ENCODE results near the gene ASRGL1. TPM values are rescaled to one million over a fixed set of nuclear protein-coding genes. Genes with fewer than 3 reads are reported as not detected.

ASRGL1 gene
- total RNA-seq, 2 donors from 2014 or later: 20.2 to 39.7 TPM

GRCh38 chr11:62400281-62400680 lies 63.0 kb downstream of the ASRGL1 start:
- H3K27me3 ChIP-seq (replicated peaks; ENCODE audit: insufficient read depth): no peaks in the 10 kb centered on the region
- peaks cover 51 to 76% of the 10 kb centered on the region in 2 donors for H3K4me1 ChIP-seq (ENCODE audit: control insufficient read depth in 1 of 2, low read depth in 2 of 2)
- no peaks in the 10 kb centered on the region for H3K9me3 ChIP-seq
- peak overlapping the region; percentile 51 for H3K4me3 ChIP-seq
- ATAC-seq (ENCODE audit: insufficient number of reproducible peaks, low FRiP score, low read depth) (no peak), DNase-seq (ENCODE audit: low spot score) (no peak)
- no peaks in the 10 kb centered on the region for H3K36me3 ChIP-seq
- TF ChIP-seq, protein P1, sequence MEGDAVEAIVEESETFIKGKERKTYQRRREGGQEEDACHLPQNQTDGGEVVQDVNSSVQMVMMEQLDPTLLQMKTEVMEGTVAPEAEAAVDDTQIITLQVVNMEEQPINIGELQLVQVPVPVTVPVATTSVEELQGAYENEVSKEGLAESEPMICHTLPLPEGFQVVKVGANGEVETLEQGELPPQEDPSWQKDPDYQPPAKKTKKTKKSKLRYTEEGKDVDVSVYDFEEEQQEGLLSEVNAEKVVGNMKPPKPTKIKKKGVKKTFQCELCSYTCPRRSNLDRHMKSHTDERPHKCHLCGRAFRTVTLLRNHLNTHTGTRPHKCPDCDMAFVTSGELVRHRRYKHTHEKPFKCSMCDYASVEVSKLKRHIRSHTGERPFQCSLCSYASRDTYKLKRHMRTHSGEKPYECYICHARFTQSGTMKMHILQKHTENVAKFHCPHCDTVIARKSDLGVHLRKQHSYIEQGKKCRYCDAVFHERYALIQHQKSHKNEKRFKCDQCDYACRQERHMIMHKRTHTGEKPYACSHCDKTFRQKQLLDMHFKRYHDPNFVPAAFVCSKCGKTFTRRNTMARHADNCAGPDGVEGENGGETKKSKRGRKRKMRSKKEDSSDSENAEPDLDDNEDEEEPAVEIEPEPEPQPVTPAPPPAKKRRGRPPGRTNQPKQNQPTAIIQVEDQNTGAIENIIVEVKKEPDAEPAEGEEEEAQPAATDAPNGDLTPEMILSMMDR (IDR thresholded peaks at IDR 0.05): no peak
- peak overlapping the region; percentile 76 to 80 for H3K27ac ChIP-seq

DNA sequence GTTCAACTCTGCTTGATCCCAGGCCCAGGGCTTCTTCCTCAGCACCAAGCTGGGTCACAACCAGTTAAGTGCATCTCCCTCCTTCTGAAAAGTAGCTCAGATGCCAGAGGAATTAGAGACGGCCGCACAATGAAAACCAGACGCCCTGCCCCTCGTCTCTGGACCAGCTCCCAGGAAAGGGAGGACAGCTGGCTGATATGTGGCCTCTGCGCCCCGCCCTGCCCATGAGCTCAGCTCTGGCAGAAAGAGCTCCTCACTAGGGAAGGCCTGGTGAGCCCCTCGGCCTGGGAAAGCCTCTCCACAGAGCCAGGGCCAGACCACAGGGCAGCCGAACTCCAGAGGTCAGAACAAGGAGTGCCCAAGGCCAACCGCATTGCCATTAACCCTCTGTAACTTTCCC lies 63.5 kb downstream of the ASRGL1 start:
- TF ChIP-seq, protein P1 (IDR thresholded peaks at IDR 0.05): no peak
- peak overlapping the region; percentile 51 for H3K4me3 ChIP-seq
- H3K36me3 ChIP-seq: no peaks in the 10 kb centered on the region
- peak; percentile 51 for DNase-seq (ENCODE audit: low spot score)
- peaks cover 48 to 72% of the 10 kb centered on the region in 2 donors for H3K4me1 ChIP-seq (ENCODE audit: control insufficient read depth in 1 of 2, low read depth in 2 of 2)
- peak overlapping the region; percentile 76 to 80 for H3K27ac ChIP-seq
- peak; percentile 32 for ATAC-seq (ENCODE audit: insufficient number of reproducible peaks, low FRiP score, low read depth)
- H3K27me3 ChIP-seq (replicated peaks; ENCODE audit: insufficient read depth): no peaks in the 10 kb centered on the region
- H3K9me3 ChIP-seq: no peaks in the 10 kb centered on the region

GRCh38 chr11:62401356-62401755 lies 64.1 kb downstream of the ASRGL1 start:
- H3K36me3 ChIP-seq: no peaks in the 10 kb centered on the region
- DNase-seq (ENCODE audit: low spot score) (no peak), ATAC-seq (ENCODE audit: insufficient number of reproducible peaks, low FRiP score, low read depth) (no peak)
- no peaks in the 10 kb centered on the region for H3K9me3 ChIP-seq
- H3K27ac ChIP-seq: peak overlapping the region; percentile 76 to 80
- TF ChIP-seq, protein P1 (IDR thresholded peaks at IDR 0.05): no peak
- H3K4me1 ChIP-seq (ENCODE audit: control insufficient read depth in 1 of 2, low read depth in 2 of 2): peaks cover 48 to 70% of the 10 kb centered on the region in 2 donors
- H3K27me3 ChIP-seq (replicated peaks; ENCODE audit: insufficient read depth): no peaks in the 10 kb centered on the region
- peak overlapping the region; percentile 51 for H3K4me3 ChIP-seq

- H3K36me3 ChIP-seq: no peaks in the 10 kb centered on the region
- H3K27me3 ChIP-seq (replicated peaks; ENCODE audit: insufficient read depth): no peaks in the 10 kb centered on the region
- DNase-seq (ENCODE audit: low spot score) (no peak), ATAC-seq (ENCODE audit: insufficient number of reproducible peaks, low FRiP score, low read depth) (no peak)
- H3K9me3 ChIP-seq: no peaks in the 10 kb centered on the region
- H3K4me3 ChIP-seq: peak overlapping the region; percentile 51
- TF ChIP-seq, protein P1 (IDR thresholded peaks at IDR 0.05): no peak
- peak overlapping the region; percentile 76 to 80 for H3K27ac ChIP-seq
- H3K4me1 ChIP-seq (ENCODE audit: control insufficient read depth in 1 of 2, low read depth in 2 of 2): peaks cover 48 to 68% of the 10 kb centered on the region in 2 donors
These were observed 64.6 kb downstream of the ASRGL1 start for GRCh38 chr11:62401811-62402210.

GRCh38 chr11:62402226-62402959 lies 65.1 kb downstream of the ASRGL1 start:
- peak overlapping the region; percentile 76 to 80 for H3K27ac ChIP-seq
- TF ChIP-seq, protein P1 (IDR thresholded peaks at IDR 0.05): no peak
- H3K36me3 ChIP-seq: no peaks in the 10 kb centered on the region
- peak overlapping the region; percentile 51 for H3K4me3 ChIP-seq
- peaks cover 48 to 63% of the 10 kb centered on the region in 2 donors for H3K4me1 ChIP-seq (ENCODE audit: control insufficient read depth in 1 of 2, low read depth in 2 of 2)
- ATAC-seq (ENCODE audit: insufficient number of reproducible peaks, low FRiP score, low read depth) (peak; percentile 41), DNase-seq (ENCODE audit: low spot score) (no peak)
- no peaks in the 10 kb centered on the region for H3K9me3 ChIP-seq
- no peaks in the 10 kb centered on the region for H3K27me3 ChIP-seq (replicated peaks; ENCODE audit: insufficient read depth)
